ENCODE data around the gene TNFRSF14.

Gene TNFRSF14

DNA sequence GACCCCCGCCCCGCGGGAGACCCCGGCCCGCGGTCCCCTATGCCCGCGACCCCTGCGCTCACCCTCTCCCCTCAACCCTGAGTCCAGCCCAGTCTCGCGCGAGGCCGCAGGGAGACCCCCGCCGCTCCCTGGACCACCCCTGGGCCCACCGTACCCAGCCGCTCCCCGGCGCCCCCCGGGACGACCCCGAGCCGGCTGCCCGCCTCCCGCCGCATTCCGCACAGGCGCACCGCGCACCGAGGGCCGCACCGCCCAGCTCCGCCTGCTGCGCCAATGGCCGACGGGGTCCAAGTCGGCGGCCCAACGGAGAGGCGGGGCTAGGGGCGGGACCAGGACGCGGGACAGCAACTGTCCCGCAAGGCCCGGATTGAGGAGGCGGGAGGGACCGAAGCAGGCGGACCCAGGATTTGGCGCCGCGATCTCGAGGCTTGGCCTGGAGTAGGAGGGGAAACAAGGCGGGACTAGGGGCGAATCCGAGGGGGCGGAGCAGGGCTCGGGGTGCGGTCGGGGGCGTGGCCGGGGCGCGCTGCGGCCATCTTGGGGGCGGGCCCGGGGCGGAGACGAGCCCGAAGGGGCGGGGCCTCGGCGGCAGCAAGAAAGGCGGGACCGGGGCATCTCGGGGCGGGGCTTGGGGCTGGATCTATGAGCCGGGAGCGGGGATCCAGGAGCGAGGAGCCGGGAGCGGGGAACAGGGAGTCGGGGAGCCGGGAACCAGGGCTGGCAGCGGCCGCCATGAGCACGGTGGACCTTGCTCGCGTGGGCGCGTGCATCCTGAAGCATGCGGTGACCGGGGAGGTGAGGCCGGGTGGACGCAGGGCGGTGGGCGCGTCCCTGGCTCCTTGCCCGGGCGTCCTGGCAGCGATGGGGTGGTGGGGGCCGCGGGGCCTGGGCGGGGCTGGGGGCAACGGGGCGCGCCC, 30.2 kb downstream of the TNFRSF14 start, which contains the start of gene PRXL2B:
PRXL2B (plus strand) TSS at position 624 of the 917 bp plus-strand sequence; CDS start at position 733, 109 bp downstream.
- TF ChIP-seq FOXM1 (IDR thresholded peaks at IDR 0.05; ENCODE audit: borderline replicate concordance, low read depth): no peak
- peak; percentile 22; the same call in 1 of the 2 replicates for TF ChIP-seq TAF1 (IDR thresholded peaks at IDR 0.05; ENCODE audit: low read depth)
- TF ChIP-seq, protein P1, sequence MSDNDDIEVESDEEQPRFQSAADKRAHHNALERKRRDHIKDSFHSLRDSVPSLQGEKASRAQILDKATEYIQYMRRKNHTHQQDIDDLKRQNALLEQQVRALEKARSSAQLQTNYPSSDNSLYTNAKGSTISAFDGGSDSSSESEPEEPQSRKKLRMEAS (IDR thresholded peaks at IDR 0.05): peak; percentile 86
- TF ChIP-seq TCF12 (IDR thresholded peaks at IDR 0.05; ENCODE audit: low read depth): no peak
- peak; percentile 58 for TF ChIP-seq TEAD4 (IDR thresholded peaks at IDR 0.05)
- peak; percentile 99 for TF ChIP-seq ZBTB7A (IDR thresholded peaks at IDR 0.05; ENCODE audit: low read depth)
- peak; percentile 31; the same call in 1 of the 2 replicates for TF ChIP-seq NFIC (IDR thresholded peaks at IDR 0.05)
- TF ChIP-seq, protein P2, sequence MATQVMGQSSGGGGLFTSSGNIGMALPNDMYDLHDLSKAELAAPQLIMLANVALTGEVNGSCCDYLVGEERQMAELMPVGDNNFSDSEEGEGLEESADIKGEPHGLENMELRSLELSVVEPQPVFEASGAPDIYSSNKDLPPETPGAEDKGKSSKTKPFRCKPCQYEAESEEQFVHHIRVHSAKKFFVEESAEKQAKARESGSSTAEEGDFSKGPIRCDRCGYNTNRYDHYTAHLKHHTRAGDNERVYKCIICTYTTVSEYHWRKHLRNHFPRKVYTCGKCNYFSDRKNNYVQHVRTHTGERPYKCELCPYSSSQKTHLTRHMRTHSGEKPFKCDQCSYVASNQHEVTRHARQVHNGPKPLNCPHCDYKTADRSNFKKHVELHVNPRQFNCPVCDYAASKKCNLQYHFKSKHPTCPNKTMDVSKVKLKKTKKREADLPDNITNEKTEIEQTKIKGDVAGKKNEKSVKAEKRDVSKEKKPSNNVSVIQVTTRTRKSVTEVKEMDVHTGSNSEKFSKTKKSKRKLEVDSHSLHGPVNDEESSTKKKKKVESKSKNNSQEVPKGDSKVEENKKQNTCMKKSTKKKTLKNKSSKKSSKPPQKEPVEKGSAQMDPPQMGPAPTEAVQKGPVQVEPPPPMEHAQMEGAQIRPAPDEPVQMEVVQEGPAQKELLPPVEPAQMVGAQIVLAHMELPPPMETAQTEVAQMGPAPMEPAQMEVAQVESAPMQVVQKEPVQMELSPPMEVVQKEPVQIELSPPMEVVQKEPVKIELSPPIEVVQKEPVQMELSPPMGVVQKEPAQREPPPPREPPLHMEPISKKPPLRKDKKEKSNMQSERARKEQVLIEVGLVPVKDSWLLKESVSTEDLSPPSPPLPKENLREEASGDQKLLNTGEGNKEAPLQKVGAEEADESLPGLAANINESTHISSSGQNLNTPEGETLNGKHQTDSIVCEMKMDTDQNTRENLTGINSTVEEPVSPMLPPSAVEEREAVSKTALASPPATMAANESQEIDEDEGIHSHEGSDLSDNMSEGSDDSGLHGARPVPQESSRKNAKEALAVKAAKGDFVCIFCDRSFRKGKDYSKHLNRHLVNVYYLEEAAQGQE (IDR thresholded peaks at IDR 0.05; ENCODE audit: low read depth): peak; percentile 43
- TF ChIP-seq YY1 (IDR thresholded peaks at IDR 0.05; ENCODE audit: low read depth): peak; percentile 85
- TF ChIP-seq EGR1 (IDR thresholded peaks at IDR 0.05): 0 out of 2 replicates have a peak, but pooled peaks have one; percentile 15

- TF ChIP-seq RAD21 (IDR thresholded peaks at IDR 0.05; ENCODE audit: low read depth) (no peak), TEAD4 (IDR thresholded peaks at IDR 0.05) (no peak), EGR1 (IDR thresholded peaks at IDR 0.05) (no peak), NFIC (IDR thresholded peaks at IDR 0.05) (no peak), TAF1 (IDR thresholded peaks at IDR 0.05; ENCODE audit: low read depth) (0 out of 2 replicates have a peak, but pooled peaks have one; percentile 32)
- TF ChIP-seq, protein P1 (IDR thresholded peaks at IDR 0.05): peak; percentile 13; the same call in 1 of the 2 replicates
These were observed 31.1 kb downstream of the TNFRSF14 start for GRCh38 chr1:2587071-2587859.

DNA sequence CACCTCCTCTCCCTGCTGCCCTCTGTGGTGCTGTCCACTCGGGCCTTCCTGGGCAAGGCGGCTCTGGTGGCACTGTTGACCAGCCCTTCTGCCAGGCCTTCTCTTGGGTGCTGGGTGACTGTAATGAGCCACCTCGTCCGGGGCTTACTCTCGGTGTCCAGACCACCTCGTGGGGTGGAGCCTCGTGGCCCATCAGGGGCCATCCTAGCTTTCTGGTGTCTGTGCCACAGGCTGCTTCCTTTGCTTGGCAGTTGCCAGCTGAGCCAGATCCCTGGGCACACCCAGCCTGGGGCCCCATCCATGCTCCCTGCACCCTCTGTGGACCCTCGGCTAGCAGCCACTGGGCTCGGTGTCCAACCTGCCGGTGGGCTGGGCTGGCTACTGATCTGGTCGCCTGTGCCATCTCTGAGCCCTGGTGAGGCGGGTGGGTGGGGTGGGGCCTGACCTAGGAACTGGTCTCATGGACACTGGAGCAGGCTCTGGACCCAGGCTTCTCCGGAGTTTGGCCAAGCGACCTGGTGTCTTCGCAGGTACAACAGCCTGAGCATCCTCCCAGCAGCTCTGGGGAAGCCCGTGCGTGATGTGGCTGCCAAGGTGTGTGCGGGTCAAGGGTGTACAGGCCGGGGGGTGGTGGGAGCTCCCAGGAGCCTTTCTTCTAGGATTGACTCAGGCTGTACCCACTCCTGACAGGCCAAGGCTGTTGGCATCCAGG, 31.8 kb downstream of the TNFRSF14 start:
- TF ChIP-seq YY1 (IDR thresholded peaks at IDR 0.05; ENCODE audit: low read depth) (no peak), ZBTB7A (IDR thresholded peaks at IDR 0.05; ENCODE audit: low read depth) (no peak), RAD21 (IDR thresholded peaks at IDR 0.05; ENCODE audit: low read depth) (no peak), TEAD4 (IDR thresholded peaks at IDR 0.05) (no peak), TCF12 (IDR thresholded peaks at IDR 0.05; ENCODE audit: low read depth) (no peak), TAF1 (IDR thresholded peaks at IDR 0.05; ENCODE audit: low read depth) (no peak), NFIC (IDR thresholded peaks at IDR 0.05) (no peak), CEBPB (IDR thresholded peaks at IDR 0.05) (no peak), FOXM1 (IDR thresholded peaks at IDR 0.05; ENCODE audit: borderline replicate concordance, low read depth) (no peak), USF1 (IDR thresholded peaks at IDR 0.05) (no peak), EP300 (IDR thresholded peaks at IDR 0.05; ENCODE audit: borderline replicate concordance) (no peak)
- TF ChIP-seq, protein P1 (IDR thresholded peaks at IDR 0.05): no peak

DNA sequence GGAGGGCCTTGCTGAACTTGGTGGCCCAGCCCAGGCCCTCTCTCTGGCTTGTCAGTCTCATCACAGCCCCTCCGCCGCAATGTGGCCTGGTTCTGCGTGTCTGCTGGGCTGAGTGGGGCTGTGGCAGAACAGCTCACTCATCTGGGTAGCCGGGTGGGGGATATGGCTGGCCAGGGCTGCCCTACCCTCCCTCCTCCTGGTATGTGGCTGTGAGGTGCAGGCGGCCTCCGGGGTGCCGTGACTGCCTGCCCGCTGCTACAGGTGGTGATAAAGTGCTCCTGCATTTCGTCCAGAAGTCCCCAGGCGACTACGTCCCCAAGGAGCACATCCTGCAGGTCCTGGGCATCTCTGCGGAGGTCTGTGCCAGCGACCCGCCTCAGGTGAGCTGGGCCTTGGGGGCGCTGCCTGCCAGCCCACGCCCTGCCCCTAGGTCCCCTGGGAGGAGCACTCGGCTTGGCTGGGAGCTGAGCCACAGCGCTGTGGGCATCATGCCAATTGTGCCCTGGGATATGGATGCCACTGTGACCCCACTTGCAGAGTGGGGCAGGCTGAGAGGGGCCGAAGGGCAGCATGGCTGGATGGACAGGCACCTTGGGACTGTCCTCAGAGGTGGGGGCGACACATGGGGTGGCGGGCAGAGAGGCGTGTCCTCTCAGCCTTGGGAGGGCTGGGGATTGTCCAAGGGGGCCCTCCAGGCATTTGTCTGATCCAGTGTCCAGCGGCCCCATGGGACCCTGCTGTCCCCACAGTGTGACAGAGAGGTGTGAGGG, 32.7 kb downstream of the TNFRSF14 start:
- TF ChIP-seq TCF12 (IDR thresholded peaks at IDR 0.05; ENCODE audit: low read depth) (no peak), EP300 (IDR thresholded peaks at IDR 0.05; ENCODE audit: borderline replicate concordance) (no peak), CEBPB (IDR thresholded peaks at IDR 0.05) (no peak), EGR1 (IDR thresholded peaks at IDR 0.05) (no peak), ZBTB7A (IDR thresholded peaks at IDR 0.05; ENCODE audit: low read depth) (no peak), CREB1 (IDR thresholded peaks at IDR 0.05; ENCODE audit: low read depth) (no peak), USF1 (IDR thresholded peaks at IDR 0.05) (no peak), TAF1 (IDR thresholded peaks at IDR 0.05; ENCODE audit: low read depth) (no peak), NFIC (IDR thresholded peaks at IDR 0.05) (no peak), RAD21 (IDR thresholded peaks at IDR 0.05; ENCODE audit: low read depth) (no peak), FOXM1 (IDR thresholded peaks at IDR 0.05; ENCODE audit: borderline replicate concordance, low read depth) (no peak), TEAD4 (IDR thresholded peaks at IDR 0.05) (no peak), YY1 (IDR thresholded peaks at IDR 0.05; ENCODE audit: low read depth) (no peak)
- TF ChIP-seq, protein P2 (IDR thresholded peaks at IDR 0.05; ENCODE audit: low read depth): no peak
- TF ChIP-seq, protein P1 (IDR thresholded peaks at IDR 0.05): no peak
